HepG2 (cell line): ENCODE results near the gene PTMA. TPM values are rescaled to one million over a fixed set of nuclear protein-coding genes. Genes with fewer than 3 reads are reported as not detected.
A peak's percentile ranks its signal among the peaks of the same experiment; 100 is the strongest.

Source experiments
- CBX2 ChIP-seq, 2 experiments: fragments of 200-600 bp in 1 of 2; sonication (generic); formaldehyde crosslinking in 1 of 2; IDR thresholded peaks; 2 replicates each; pipeline versions ENCODE4 v1.7.0 to v1.8.1; 2018 to 2022; ENCODE audit warnings: low read depth in 2 of 2, low read length in 1 of 2, mild to moderate bottlenecking in 1 of 2, missing genetic modification reagents in 1 of 2
- EED ChIP-seq: sonication (generic); formaldehyde crosslinking; IDR thresholded peaks from 2 replicates; pipeline ENCODE4 v1.5.0; 2020; ENCODE audit warnings: mild to moderate bottlenecking, missing genetic modification reagents
- HDAC1 ChIP-seq: sonication (generic); formaldehyde crosslinking; IDR thresholded peaks from 2 replicates; pipeline ENCODE4 v1.5.1; 2020; ENCODE audit warnings: mild to moderate bottlenecking, missing genetic modification reagents
- HOXA9 ChIP-seq: sonication (generic); formaldehyde crosslinking; IDR thresholded peaks from 2 replicates; pipeline ENCODE4 v1.8.1; 2022; ENCODE audit warnings: missing genetic modification reagents, mild to moderate bottlenecking, moderate library complexity, borderline replicate concordance
- KDM5A ChIP-seq: fragments of 200-600 bp; sonication (generic); IDR thresholded peaks from 2 replicates; pipeline ENCODE4 v1.7.0; 2018; ENCODE audit warnings: antibody characterized with exemption, mild to moderate bottlenecking, low read length, borderline replicate concordance
- NCOA5 ChIP-seq: sonication (generic); formaldehyde crosslinking; IDR thresholded peaks from 2 replicates; pipeline ENCODE4 v1.4.0; 2020; ENCODE audit warnings: missing genetic modification reagents
- NFE2L1 ChIP-seq: sonication (generic); formaldehyde crosslinking; IDR thresholded peaks from 2 replicates; pipeline ENCODE4 v1.4.0; 2020; ENCODE audit warnings: missing genetic modification reagents, mild to moderate bottlenecking, borderline replicate concordance
- PHF20 ChIP-seq: sonication (generic); formaldehyde crosslinking; IDR thresholded peaks from 2 replicates; pipeline ENCODE4 v1.5.0; 2020; ENCODE audit warnings: mild to moderate bottlenecking, missing genetic modification reagents
- SIN3B ChIP-seq: fragments of 150-350 bp; IDR thresholded peaks from 2 replicates; pipeline ENCODE4 v1.6.1; 2014; ENCODE audit warnings: low read length
- TBL1XR1 ChIP-seq: fragments of 150-350 bp; IDR thresholded peaks from 2 replicates; pipeline ENCODE4 v1.6.1; 2014; ENCODE audit warnings: borderline replicate concordance, low read length; ENCODE audit not compliant: partially characterized antibody
- ZNF34 ChIP-seq: sonication (generic); formaldehyde crosslinking; IDR thresholded peaks from 2 replicates; pipeline ENCODE4 v1.4.0; 2020; ENCODE audit warnings: mild to moderate bottlenecking, missing genetic modification reagents, borderline replicate concordance
- ZNF549 ChIP-seq: sonication (generic); formaldehyde crosslinking; IDR thresholded peaks from 2 replicates; pipeline ENCODE4 v1.5.0; 2020; ENCODE audit warnings: missing genetic modification reagents
- ZNF577 ChIP-seq: sonication (generic); formaldehyde crosslinking; IDR thresholded peaks from 2 replicates; pipeline ENCODE4 v1.4.0; 2020; ENCODE audit warnings: mild to moderate bottlenecking, low read depth, missing genetic modification reagents, borderline replicate concordance
- ZNF746 ChIP-seq: sonication (generic); formaldehyde crosslinking; IDR thresholded peaks from 2 replicates; pipeline ENCODE4 v1.8.0; 2022; ENCODE audit warnings: mild to moderate bottlenecking, missing genetic modification reagents
- ZNF747 ChIP-seq: sonication (generic); formaldehyde crosslinking; IDR thresholded peaks from 2 replicates; pipeline ENCODE4 v1.8.1; 2023; ENCODE audit warnings: missing genetic modification reagents, mild to moderate bottlenecking, borderline replicate concordance
- ZNF792 ChIP-seq: IDR thresholded peaks from 2 replicates; pipeline ENCODE4 v1.6.1; 2016
- ZNF83 ChIP-seq: sonication (generic); formaldehyde crosslinking; IDR thresholded peaks from 2 replicates; pipeline ENCODE4 v1.4.0; 2020; ENCODE audit warnings: missing genetic modification reagents, mild to moderate bottlenecking, borderline replicate concordance
- ZNF839 ChIP-seq: sonication (generic); formaldehyde crosslinking; IDR thresholded peaks from 2 replicates; pipeline ENCODE4 v1.4.0; 2020; ENCODE audit warnings: missing genetic modification reagents, mild to moderate bottlenecking, borderline replicate concordance
- ZSCAN9 ChIP-seq: IDR thresholded peaks from 2 replicates; pipeline ENCODE4 v1.6.1; 2016; ENCODE audit warnings: borderline replicate concordance
- polyA plus RNA-seq, 8 experiments: library from polyadenylated mRNA; depleted of rRNA in 3 of 8; stranded (reverse) in 7 of 8; unstranded in 1 of 8; fragments of >200 nt; fragmentation: Illumina TruSeq in 4 of 8; extraction: Trizol in 4 of 8; gene quantifications; 2 replicates each; pipeline versions ENCODE4 v1.2.1 to v1.2.3, GENCODE V29; 2011 to 2016; ENCODE audit warnings: low read depth in 4 of 8, missing spikeins in 1 of 8, mixed read lengths in 1 of 8; ENCODE audit not compliant: insufficient read depth in 1 of 8
- total RNA-seq, 5 experiments: library from RNA; depleted of rRNA; stranded (reverse); fragments of >200 nt; fragmentation: Illumina TruSeq; extraction: Trizol; gene quantifications; 2 replicates each; pipeline ENCODE4 v1.2.3, GENCODE V29; 2016; ENCODE audit warnings: low read depth in 1 of 5
- TF ChIP-seq, protein P1 (sequence below), 2 experiments: sonication (generic) in 1 of 2; formaldehyde crosslinking in 1 of 2; IDR thresholded peaks; 2 replicates each; pipeline versions ENCODE4 v1.6.1 to v1.9.0; 2014 to 2022; ENCODE audit warnings: antibody characterized with exemption in 1 of 2, borderline replicate concordance in 1 of 2, inconsistent platforms in 1 of 2, low read depth in 1 of 2, missing genetic modification reagents in 1 of 2
- TF ChIP-seq, protein P2 (sequence below): IDR thresholded peaks from 2 replicates; pipeline ENCODE4 v1.6.1; 2016; ENCODE audit warnings: mild to moderate bottlenecking

PTMA gene
- total and polyA plus RNA-seq, 2 of the 13 experiments (the other 11 are each of a cell fraction or from before 2014, with no cell fraction given), result 190 to 1,086 TPM

DNA sequence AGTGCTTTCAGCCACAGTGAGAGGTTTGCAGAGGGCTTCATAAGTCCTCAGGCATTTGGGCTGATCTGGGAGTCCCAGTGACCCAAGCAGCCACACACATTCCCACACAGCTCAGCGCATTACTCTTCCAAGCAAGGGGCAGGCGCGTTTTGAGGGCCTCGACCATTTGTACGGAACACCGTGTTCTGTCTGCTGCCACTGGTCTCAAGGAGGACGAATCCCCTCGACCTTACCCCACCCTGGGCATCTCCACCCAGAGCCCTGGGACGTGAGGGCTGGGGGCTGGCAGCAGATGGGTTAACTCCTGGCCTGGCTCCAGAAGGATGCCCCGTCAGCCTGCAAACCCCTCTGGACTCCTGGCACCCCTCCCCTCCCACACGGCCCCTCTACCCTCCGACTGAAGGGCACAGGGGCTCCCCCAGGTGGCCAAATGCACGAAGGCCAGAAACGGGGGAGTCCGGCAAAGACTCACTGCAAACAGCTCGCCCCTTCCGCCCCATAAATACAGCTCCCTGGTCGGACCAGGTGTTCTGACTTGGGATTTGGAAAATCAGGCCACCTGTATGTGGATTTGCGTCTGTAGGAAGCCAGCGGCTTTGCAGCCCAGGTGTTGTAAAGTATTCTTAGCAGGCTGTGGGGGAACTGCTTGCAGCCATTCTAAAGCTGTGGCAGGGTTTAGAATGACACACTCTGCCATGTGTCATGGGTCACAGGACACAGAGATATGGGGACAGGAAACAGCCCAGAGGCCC lies 33.6 kb upstream of the PTMA start (continued):
- TF ChIP-seq, protein P1, sequence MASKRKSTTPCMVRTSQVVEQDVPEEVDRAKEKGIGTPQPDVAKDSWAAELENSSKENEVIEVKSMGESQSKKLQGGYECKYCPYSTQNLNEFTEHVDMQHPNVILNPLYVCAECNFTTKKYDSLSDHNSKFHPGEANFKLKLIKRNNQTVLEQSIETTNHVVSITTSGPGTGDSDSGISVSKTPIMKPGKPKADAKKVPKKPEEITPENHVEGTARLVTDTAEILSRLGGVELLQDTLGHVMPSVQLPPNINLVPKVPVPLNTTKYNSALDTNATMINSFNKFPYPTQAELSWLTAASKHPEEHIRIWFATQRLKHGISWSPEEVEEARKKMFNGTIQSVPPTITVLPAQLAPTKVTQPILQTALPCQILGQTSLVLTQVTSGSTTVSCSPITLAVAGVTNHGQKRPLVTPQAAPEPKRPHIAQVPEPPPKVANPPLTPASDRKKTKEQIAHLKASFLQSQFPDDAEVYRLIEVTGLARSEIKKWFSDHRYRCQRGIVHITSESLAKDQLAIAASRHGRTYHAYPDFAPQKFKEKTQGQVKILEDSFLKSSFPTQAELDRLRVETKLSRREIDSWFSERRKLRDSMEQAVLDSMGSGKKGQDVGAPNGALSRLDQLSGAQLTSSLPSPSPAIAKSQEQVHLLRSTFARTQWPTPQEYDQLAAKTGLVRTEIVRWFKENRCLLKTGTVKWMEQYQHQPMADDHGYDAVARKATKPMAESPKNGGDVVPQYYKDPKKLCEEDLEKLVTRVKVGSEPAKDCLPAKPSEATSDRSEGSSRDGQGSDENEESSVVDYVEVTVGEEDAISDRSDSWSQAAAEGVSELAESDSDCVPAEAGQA (IDR thresholded peaks at IDR 0.05; ENCODE audit: low read depth), result no peak
- TF ChIP-seq, protein P1 (CRISPR knock-in tag; IDR thresholded peaks at IDR 0.05; ENCODE audit: borderline replicate concordance), result no peak
- no peak for TF ChIP-seq TBL1XR1
- TF ChIP-seq SIN3B, result no peak
- peak; percentile 48; the same call in 1 of the 2 replicates for TF ChIP-seq HDAC1
- no peak for TF ChIP-seq ZNF577 (CRISPR knock-in tag)
- TF ChIP-seq ZSCAN9, result no peak
- no peak; the same call in 1 of the 2 replicates for TF ChIP-seq ZNF792 (CRISPR knock-in tag)
- no peak for TF ChIP-seq ZNF839 (CRISPR knock-in tag)
- TF ChIP-seq NCOA5 (CRISPR knock-in tag), result no peak
- TF ChIP-seq KDM5A, result no peak
- 0 out of 2 replicates have a peak, but pooled peaks have one; percentile 44 for TF ChIP-seq EED
- no peak for TF ChIP-seq ZNF549 (CRISPR knock-in tag)
- TF ChIP-seq NFE2L1 (CRISPR knock-in tag), result no peak
- TF ChIP-seq ZNF747 (CRISPR knock-in tag), result no peak
- no peak for TF ChIP-seq PHF20 (CRISPR knock-in tag)
- TF ChIP-seq ZNF83 (CRISPR knock-in tag), result no peak
- no peak for TF ChIP-seq ZNF34 (CRISPR knock-in tag)
- TF ChIP-seq CBX2 (IDR thresholded peaks at IDR 0.05; ENCODE audit: low read depth, low read length), result no peak
- TF ChIP-seq CBX2 (CRISPR knock-in tag; IDR thresholded peaks at IDR 0.05; ENCODE audit: low read depth), result 0 out of 2 replicates have a peak, but pooled peaks have one; percentile 18
- TF ChIP-seq, protein P2, sequence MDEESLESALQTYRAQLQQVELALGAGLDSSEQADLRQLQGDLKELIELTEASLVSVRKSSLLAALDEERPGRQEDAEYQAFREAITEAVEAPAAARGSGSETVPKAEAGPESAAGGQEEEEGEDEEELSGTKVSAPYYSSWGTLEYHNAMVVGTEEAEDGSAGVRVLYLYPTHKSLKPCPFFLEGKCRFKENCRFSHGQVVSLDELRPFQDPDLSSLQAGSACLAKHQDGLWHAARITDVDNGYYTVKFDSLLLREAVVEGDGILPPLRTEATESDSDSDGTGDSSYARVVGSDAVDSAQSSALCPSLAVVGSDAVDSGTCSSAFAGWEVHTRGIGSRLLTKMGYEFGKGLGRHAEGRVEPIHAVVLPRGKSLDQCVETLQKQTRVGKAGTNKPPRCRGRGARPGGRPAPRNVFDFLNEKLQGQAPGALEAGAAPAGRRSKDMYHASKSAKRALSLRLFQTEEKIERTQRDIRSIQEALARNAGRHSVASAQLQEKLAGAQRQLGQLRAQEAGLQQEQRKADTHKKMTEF (CRISPR knock-in tag), result peak; percentile 33; the same call in 1 of the 2 replicates
- TF ChIP-seq ZNF746 (CRISPR knock-in tag), result no peak
- no peak for TF ChIP-seq HOXA9
